ENCODE data around the gene NT5DC1.
A peak's percentile ranks its signal among the peaks of the same experiment; 100 is the strongest.

NT5DC1 gene

GRCh38 chr6:116100419-116101301 is at the start of gene NT5DC1:
Gene NT5DC1, plus strand, starts transcription at chr6:116100853. Its CDS starts 78 bp downstream, at chr6:116100931.
- DNase-seq (ENCODE audit: low read depth), result peak; percentile 70

GRCh38 chr6:116051244-116051643 is 49.4 kb upstream of the NT5DC1 start:
- DNase-seq (ENCODE audit: low read depth), result no peak

- no peak for DNase-seq (ENCODE audit: low read depth)
Measured at GRCh38 chr6:116055513-116055912, 45.1 kb upstream of the NT5DC1 start.

GRCh38 chr6:116057766-116058165 is 42.9 kb upstream of the NT5DC1 start:
- DNase-seq (ENCODE audit: low read depth), result no peak

- no peak for DNase-seq (ENCODE audit: low read depth)
Measured at GRCh38 chr6:116059713-116060571, 40.7 kb upstream of the NT5DC1 start.

GRCh38 chr6:116060572-116061283 is 39.9 kb upstream of the NT5DC1 start, which contains the start of gene FRK:
Gene FRK, minus strand, starts transcription at chr6:116060891. Its CDS starts 580 bp downstream, at chr6:116060311.
- no peak for DNase-seq (ENCODE audit: low read depth)

GRCh38 chr6:116062496-116062895 is 38.2 kb upstream of the NT5DC1 start:
- DNase-seq (ENCODE audit: low read depth), result no peak

GRCh38 chr6:116064666-116065065 is 36.0 kb upstream of the NT5DC1 start:
- DNase-seq (ENCODE audit: low read depth), result no peak

GRCh38 chr6:116066789-116067188 is 33.9 kb upstream of the NT5DC1 start:
- no peak for DNase-seq (ENCODE audit: low read depth)

GRCh38 chr6:116070101-116070500 is 30.6 kb upstream of the NT5DC1 start:
- DNase-seq (ENCODE audit: low read depth), result no peak

GRCh38 chr6:116070616-116071389 is 29.9 kb upstream of the NT5DC1 start:
- DNase-seq (ENCODE audit: low read depth), result no peak

GRCh38 chr6:116072368-116072767 is 28.3 kb upstream of the NT5DC1 start:
- no peak for DNase-seq (ENCODE audit: low read depth)

- no peak for DNase-seq (ENCODE audit: low read depth)
Measured at GRCh38 chr6:116073765-116074440, 26.8 kb upstream of the NT5DC1 start.

GRCh38 chr6:116074732-116075390 is 25.8 kb upstream of the NT5DC1 start:
- DNase-seq (ENCODE audit: low read depth), result no peak

- DNase-seq (ENCODE audit: low read depth), result no peak
Measured at GRCh38 chr6:116078522-116078921, 22.1 kb upstream of the NT5DC1 start.

GRCh38 chr6:116078945-116079344 is 21.7 kb upstream of the NT5DC1 start:
- DNase-seq (ENCODE audit: low read depth), result no peak

GRCh38 chr6:116083052-116083451 is 17.6 kb upstream of the NT5DC1 start:
- DNase-seq (ENCODE audit: low read depth), result no peak

GRCh38 chr6:116084284-116084683 is 16.4 kb upstream of the NT5DC1 start:
- DNase-seq (ENCODE audit: low read depth), result no peak

- no peak for DNase-seq (ENCODE audit: low read depth)
Measured at GRCh38 chr6:116087437-116088027, 13.1 kb upstream of the NT5DC1 start.

- DNase-seq (ENCODE audit: low read depth), result no peak
Measured at GRCh38 chr6:116088946-116089345, 11.7 kb upstream of the NT5DC1 start.
